Measurements from ENCODE around the gene COX11. TPM values are rescaled to one million over a fixed set of nuclear protein-coding genes. Genes with fewer than 3 reads are reported as not detected.
A peak's percentile ranks its signal among the peaks of the same experiment; 100 is the strongest.

Gene COX11
- total RNA-seq, 1 experiment from 2014 or later: 87.0 TPM

GRCh38 chr17:54971147-54971546 lies 2.7 kb upstream of the COX11 start:
- BruUV-seq (replicated peaks): no TSS peak
- Histone ChIP-seq H3K27ac (ENCODE audit: low read length) (no peak overlapping the region; the same call in 1 of the 2 replicates), H3K27me3 (ENCODE audit: control insufficient read depth, insufficient read depth, low read length) (no peaks in the 10 kb centered on the region), H3K4me1 (ENCODE audit: control insufficient read depth, insufficient read depth, low read length) (peaks cover 31% of the 10 kb centered on the region), H3K36me3 (ENCODE audit: control insufficient read depth, insufficient read depth, low read length) (peaks cover 7% of the 10 kb centered on the region; the same call in 1 of the 2 replicates), H3K9me3 (ENCODE audit: control insufficient read depth, insufficient read depth, low read depth, low read length) (no peaks in the 10 kb centered on the region), H3K4me3 (ENCODE audit: low read depth in 2 of 2, low read length in 2 of 2) (no peak overlapping the region)
- DNase-seq (ENCODE audit: low read depth, low spot score): no peak
- ChIA-PET CTCF (no interaction called here), POLR2A (no interaction called here)
- TF ChIP-seq POLR2AphosphoS5 (IDR thresholded peaks at IDR 0.05; ENCODE audit: low read depth, low read length): no peak
- TF ChIP-seq SIN3A (IDR thresholded peaks at IDR 0.05; ENCODE audit: borderline replicate concordance, insufficient read depth, low read depth, low read length): no peak
- no peak for TF ChIP-seq TCF7L2 (IDR thresholded peaks at IDR 0.05; ENCODE audit: low read depth, low read length)
- TF ChIP-seq CTCF (IDR thresholded peaks at IDR 0.05): no peak
- intact Hi-C loops (cut with micrococcal nuclease; ENCODE audit: unreplicated experiment): no loop called here
- ATAC-seq: no peak
- in situ Hi-C loops (cut with HindIII; ENCODE audit: low pct_unique_long_range_greater_than_20kb, low sequenced_read_pairs): no loop called here

GRCh38 chr17:54969658-54970572 lies 1.5 kb upstream of the COX11 start:
- peak overlapping the region; percentile 93 to 99 for H3K4me3 ChIP-seq (ENCODE audit: low read depth in 2 of 2, low read length in 2 of 2)
- in situ Hi-C loops (cut with HindIII; ENCODE audit: low pct_unique_long_range_greater_than_20kb, low sequenced_read_pairs) (no loop called here), intact Hi-C loops (cut with micrococcal nuclease; ENCODE audit: unreplicated experiment) (no loop called here)
- peaks cover 10% of the 10 kb centered on the region; the same call in 1 of the 2 replicates for H3K36me3 ChIP-seq (ENCODE audit: control insufficient read depth, insufficient read depth, low read length)
- H3K27ac ChIP-seq (ENCODE audit: low read length): peak overlapping the region; percentile 99
- H3K9me3 ChIP-seq (ENCODE audit: control insufficient read depth, insufficient read depth, low read depth, low read length): no peaks in the 10 kb centered on the region
- peaks cover 28% of the 10 kb centered on the region for H3K4me1 ChIP-seq (ENCODE audit: control insufficient read depth, insufficient read depth, low read length)
- H3K27me3 ChIP-seq (ENCODE audit: control insufficient read depth, insufficient read depth, low read length): no peaks in the 10 kb centered on the region
- DNase-seq (ENCODE audit: low read depth, low spot score) (no peak), ATAC-seq (no peak)
- ChIA-PET CTCF (interaction anchor here (1.0 kb wide), 1 partner anchor 35 kb away, joined by 3 read pairs; no protein-coding TSS in a partner anchor), POLR2A (no interaction called here)
- no TSS peak for BruUV-seq (replicated peaks)
- TF ChIP-seq POLR2AphosphoS5 (IDR thresholded peaks at IDR 0.05; ENCODE audit: low read depth, low read length) (no peak), CTCF (IDR thresholded peaks at IDR 0.05) (no peak), TCF7L2 (IDR thresholded peaks at IDR 0.05; ENCODE audit: low read depth, low read length) (no peak), SIN3A (IDR thresholded peaks at IDR 0.05; ENCODE audit: borderline replicate concordance, insufficient read depth, low read depth, low read length) (no peak)
- TF ChIP-seq, protein P1, sequence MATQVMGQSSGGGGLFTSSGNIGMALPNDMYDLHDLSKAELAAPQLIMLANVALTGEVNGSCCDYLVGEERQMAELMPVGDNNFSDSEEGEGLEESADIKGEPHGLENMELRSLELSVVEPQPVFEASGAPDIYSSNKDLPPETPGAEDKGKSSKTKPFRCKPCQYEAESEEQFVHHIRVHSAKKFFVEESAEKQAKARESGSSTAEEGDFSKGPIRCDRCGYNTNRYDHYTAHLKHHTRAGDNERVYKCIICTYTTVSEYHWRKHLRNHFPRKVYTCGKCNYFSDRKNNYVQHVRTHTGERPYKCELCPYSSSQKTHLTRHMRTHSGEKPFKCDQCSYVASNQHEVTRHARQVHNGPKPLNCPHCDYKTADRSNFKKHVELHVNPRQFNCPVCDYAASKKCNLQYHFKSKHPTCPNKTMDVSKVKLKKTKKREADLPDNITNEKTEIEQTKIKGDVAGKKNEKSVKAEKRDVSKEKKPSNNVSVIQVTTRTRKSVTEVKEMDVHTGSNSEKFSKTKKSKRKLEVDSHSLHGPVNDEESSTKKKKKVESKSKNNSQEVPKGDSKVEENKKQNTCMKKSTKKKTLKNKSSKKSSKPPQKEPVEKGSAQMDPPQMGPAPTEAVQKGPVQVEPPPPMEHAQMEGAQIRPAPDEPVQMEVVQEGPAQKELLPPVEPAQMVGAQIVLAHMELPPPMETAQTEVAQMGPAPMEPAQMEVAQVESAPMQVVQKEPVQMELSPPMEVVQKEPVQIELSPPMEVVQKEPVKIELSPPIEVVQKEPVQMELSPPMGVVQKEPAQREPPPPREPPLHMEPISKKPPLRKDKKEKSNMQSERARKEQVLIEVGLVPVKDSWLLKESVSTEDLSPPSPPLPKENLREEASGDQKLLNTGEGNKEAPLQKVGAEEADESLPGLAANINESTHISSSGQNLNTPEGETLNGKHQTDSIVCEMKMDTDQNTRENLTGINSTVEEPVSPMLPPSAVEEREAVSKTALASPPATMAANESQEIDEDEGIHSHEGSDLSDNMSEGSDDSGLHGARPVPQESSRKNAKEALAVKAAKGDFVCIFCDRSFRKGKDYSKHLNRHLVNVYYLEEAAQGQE (IDR thresholded peaks at IDR 0.05; ENCODE audit: insufficient read depth in 1 of 2, low read depth in 2 of 2, low read length in 1 of 2): no peak
